Muscle of leg (tissue), 11 donors: Measurements from ENCODE around the gene CAMK2D. TPM values are rescaled to one million over a fixed set of nuclear protein-coding genes. Genes with fewer than 3 reads are reported as not detected.

Experiments
- DNase-seq: peaks from one replicate; pipeline ENCODE4 v3.0.0; 2013
- H3K27ac ChIP-seq: one replicate; pipeline ENCODE4 v1.5.1; 2013; ENCODE audit warnings: mild to moderate bottlenecking, low read length, control low read depth
- H3K27me3 ChIP-seq: one replicate; pipeline ENCODE4 v1.6.1; 2013; ENCODE audit warnings: low read length; ENCODE audit not compliant: control insufficient read depth, insufficient read depth
- H3K36me3 ChIP-seq: one replicate; pipeline ENCODE4 v1.6.1; 2013; ENCODE audit warnings: low read length; ENCODE audit not compliant: control insufficient read depth, insufficient read depth
- H3K4me1 ChIP-seq: one replicate; pipeline ENCODE4 v1.6.1; 2013; ENCODE audit warnings: low read length; ENCODE audit not compliant: control insufficient read depth, insufficient read depth
- H3K4me3 ChIP-seq: one replicate; pipeline ENCODE4 v1.5.1; 2013; ENCODE audit warnings: low read length, control low read depth
- H3K9me3 ChIP-seq: replicated peaks from 2 replicates; pipeline ENCODE4 v1.6.1; 2013; ENCODE audit warnings: low read depth, low read length; ENCODE audit not compliant: control insufficient read depth
- WGBS: methylation state at CpG from one replicate; pipeline ENCODE4 v1.1.5; 2013; ENCODE audit warnings: missing lambda C conversion rate; ENCODE audit not compliant: insufficient coverage; 5-methylcytosine and 5-hydroxymethylcytosine counted together
- polyA plus RNA-seq, 8 donors: library from polyadenylated mRNA; unstranded; fragments of 120-200 nt; gene quantifications; one replicate each; pipeline versions ENCODE4 v1.2.1 to v1.2.3, GENCODE V29; 2013; ENCODE audit warnings: inconsistent platforms in 1 of 8, low replicate concordance in 1 of 8; ENCODE audit not compliant: insufficient read length in 8 of 8, insufficient read depth in 1 of 8
- total RNA-seq: library from RNA; stranded (reverse); fragments of 120-200 nt; gene quantifications from one replicate; pipeline ENCODE4 v1.2.4, GENCODE V29; 2013

The CAMK2D gene
- total and polyA plus RNA-seq, 9 donors = 115 to 183 (median 150) TPM

DNA sequence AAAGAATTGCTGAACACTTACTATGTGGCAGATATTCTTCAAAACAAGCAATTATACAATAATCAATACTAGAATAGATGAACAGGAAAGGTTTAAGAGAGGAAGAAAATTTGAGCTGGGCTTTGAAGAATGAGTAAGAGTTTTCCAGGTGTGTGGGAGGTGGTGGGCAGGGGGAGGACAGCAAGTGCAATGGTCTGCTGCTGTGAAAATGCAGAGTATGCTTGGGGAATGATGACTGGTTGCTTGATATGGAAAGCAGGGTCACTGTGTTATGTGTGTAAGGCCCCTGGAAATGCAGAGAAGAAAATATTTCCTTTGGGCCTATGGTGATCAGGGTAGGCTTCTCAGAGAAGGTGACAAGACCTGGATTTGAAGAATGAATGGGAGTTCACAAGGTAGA is 300.3 kb downstream of the CAMK2D start:
- H3K36me3 ChIP-seq = peaks cover 24% of the 10 kb centered on the region
- no peak overlapping the region for H3K27ac ChIP-seq
- no peaks in the 10 kb centered on the region for H3K4me1 ChIP-seq
- DNase-seq = no peak
- no peaks in the 10 kb centered on the region for H3K9me3 ChIP-seq
- no peaks in the 10 kb centered on the region for H3K27me3 ChIP-seq
- H3K4me3 ChIP-seq = no peak overlapping the region

DNA sequence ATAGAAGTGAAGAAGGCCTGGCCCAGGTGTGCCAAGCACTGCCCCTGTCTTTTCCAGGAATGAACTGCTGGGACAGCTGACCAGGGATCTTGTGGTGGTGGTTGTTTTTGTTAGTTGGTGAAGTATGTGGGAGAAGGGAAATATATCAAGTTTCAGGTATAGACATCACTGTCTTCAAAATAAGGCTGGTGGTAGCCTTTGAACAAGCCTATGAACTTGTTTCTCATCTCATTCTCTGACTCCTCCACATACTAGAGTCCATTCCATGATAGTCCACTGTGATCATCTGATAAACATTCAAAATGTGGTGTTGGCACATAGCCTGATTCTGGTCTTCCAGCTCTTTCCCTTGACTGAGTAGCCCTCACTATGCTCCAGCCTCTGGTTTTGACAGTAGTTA is 303.7 kb downstream of the CAMK2D start:
- Histone ChIP-seq H3K27me3 (no peaks in the 10 kb centered on the region), H3K4me1 (no peaks in the 10 kb centered on the region), H3K4me3 (no peak overlapping the region), H3K36me3 (peaks cover 23% of the 10 kb centered on the region), H3K27ac (no peak overlapping the region), H3K9me3 (no peaks in the 10 kb centered on the region)
- no peak for DNase-seq

DNA sequence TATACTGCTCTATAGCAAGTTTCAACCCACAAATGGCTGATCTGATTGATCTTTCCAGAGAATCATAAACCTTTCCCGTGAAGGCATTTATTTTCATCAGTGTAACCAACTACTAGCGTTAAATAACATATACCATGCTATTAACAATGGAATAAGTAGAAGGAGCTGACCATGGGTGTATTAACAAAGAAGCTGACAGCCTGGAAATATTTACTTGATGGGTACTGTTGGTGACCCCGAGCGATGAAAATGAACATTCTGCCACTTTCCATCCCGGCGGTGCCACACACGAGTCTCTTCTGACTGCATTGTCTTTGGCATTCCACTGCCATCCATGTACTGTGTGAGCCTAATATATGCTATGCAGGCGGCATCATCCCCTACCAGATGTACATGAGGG is 304.4 kb downstream of the CAMK2D start:
- H3K27ac ChIP-seq = no peak overlapping the region
- H3K9me3 ChIP-seq = no peaks in the 10 kb centered on the region
- H3K27me3 ChIP-seq = no peaks in the 10 kb centered on the region
- H3K4me1 ChIP-seq = no peaks in the 10 kb centered on the region
- H3K4me3 ChIP-seq = no peak overlapping the region
- DNase-seq = no peak
- WGBS = 95% methylated on average over 3 of the region's 8 CpGs
- peaks cover 23% of the 10 kb centered on the region for H3K36me3 ChIP-seq

DNA sequence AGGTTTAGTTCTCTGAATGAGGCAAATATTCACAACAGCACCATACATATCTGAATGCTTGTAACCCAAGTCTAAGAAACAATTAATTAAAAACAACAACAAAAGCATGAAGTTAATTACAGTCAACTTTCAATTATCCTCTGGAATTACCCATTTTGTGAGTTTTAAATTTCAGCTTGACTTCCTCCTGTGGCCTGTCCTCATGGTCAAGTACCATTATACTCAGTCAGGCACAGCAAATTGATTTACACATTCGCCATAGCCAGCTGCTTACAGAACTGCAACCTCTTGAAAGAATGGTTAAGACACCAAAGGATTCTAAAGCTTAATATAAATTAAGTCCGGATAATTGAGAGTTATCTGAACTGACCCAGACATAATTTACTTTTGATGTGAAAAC is 306.5 kb downstream of the CAMK2D start:
- Histone ChIP-seq H3K27me3 (no peaks in the 10 kb centered on the region), H3K9me3 (no peaks in the 10 kb centered on the region), H3K27ac (no peak overlapping the region), H3K4me1 (no peaks in the 10 kb centered on the region), H3K36me3 (peaks cover 18% of the 10 kb centered on the region), H3K4me3 (no peak overlapping the region)
- no peak for DNase-seq
- no CpG with 5 or more reads among the region's 2 CpGs for WGBS

DNA sequence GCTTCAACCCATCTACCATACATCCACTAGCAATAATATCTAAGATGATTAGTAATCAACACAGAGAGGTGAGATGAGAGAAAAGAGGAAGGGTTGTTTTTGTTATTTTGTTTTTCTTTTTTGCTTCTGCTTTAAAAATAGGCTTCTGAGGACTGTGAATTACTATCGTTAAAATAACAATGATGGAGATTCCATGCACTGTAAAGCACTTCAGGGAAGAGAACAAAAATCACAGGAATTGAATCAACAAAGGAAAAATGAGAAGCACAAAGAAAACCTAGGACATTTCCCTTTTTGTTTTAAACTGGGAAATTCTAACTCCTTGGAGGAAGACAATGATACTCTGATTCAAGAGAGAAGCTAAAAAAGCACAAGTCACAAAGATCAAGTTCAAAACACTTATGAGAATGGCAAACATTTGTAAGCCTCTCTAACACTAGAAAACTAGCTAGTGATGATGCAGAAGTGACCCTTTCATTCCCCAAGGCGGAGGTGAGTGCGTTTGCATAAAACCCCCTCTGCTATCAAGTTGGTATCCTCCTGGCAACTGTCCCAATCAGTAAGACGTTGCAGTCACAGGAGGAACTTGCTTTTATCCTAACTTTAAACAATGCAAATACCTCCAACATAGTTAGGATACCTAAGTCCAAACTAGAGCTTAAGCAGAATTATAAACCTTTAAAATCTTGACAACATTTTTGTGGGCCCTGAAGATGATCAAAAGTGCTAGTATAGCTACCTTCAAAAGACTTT is 308.5 kb downstream of the CAMK2D start:
- peak; percentile 42 for DNase-seq
- no peak overlapping the region for H3K27ac ChIP-seq
- no peak overlapping the region for H3K4me3 ChIP-seq
- WGBS = no CpG with 5 or more reads among the region's 4 CpGs
- H3K36me3 ChIP-seq = peaks cover 11% of the 10 kb centered on the region
- no peaks in the 10 kb centered on the region for H3K4me1 ChIP-seq
- no peaks in the 10 kb centered on the region for H3K27me3 ChIP-seq
- H3K9me3 ChIP-seq = no peaks in the 10 kb centered on the region

DNA sequence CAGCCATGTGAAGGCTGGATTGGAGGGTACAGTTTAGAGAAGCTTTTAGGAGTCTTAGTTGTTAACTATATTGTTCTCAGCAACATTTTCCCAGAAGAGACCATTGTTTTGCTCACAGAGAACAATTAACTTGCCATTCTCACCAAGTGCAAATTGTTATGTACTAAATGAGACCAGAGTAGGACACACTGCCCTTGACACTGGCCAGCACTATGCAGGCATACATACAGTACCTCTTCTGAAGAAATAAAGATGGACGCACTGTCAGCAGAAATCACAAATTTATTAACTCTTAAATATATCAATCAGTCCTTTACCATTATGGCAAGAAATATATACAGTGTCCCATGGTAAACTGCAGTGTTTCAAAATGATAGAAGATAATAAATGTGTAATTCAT is 309.4 kb downstream of the CAMK2D start:
- DNase-seq = no peak
- H3K27me3 ChIP-seq = no peaks in the 10 kb centered on the region
- no peak overlapping the region for H3K4me3 ChIP-seq
- no peak overlapping the region for H3K27ac ChIP-seq
- WGBS = no CpG with 5 or more reads among the region's 1 CpG
- no peaks in the 10 kb centered on the region for H3K4me1 ChIP-seq
- no peaks in the 10 kb centered on the region for H3K9me3 ChIP-seq
- peaks cover 9% of the 10 kb centered on the region for H3K36me3 ChIP-seq

DNA sequence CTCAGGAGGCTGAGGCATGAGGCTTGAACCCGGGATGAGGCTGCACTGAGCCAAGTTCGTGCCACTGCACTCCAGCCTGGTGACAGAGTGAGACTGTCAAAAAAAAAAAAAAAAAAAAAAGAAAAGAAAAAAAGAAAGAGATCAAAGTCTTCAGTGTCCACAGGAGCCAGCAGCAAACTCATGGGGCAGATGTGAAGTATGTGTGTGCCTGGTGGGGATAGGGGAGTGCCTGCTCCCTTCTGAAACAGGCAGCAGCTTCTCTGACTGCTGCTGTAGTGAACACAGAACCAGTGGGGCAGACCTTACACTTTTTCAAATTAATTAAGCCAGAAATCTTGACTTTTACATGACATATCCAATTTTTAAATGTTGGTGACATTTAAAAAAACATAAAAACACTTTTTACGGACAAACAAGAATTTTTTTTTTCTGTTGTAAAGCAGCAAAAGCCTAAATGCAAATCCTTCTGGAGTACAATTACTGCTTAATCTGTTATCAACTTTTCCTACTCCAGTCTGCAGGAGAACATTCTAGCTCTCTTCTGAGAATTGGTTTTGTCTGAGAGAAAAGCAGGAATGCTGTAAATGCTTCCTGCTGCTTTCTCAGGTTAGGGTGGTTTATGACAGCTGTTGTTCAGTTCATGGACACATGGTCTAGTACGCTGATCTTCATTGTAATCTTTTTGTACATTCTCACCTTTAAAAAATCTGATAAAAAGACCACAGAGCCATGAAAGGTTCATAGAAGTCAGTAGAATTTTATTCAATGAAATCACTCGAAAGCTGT is 311.1 kb downstream of the CAMK2D start:
- Histone ChIP-seq H3K27me3 (no peaks in the 10 kb centered on the region), H3K4me1 (no peaks in the 10 kb centered on the region)

DNA sequence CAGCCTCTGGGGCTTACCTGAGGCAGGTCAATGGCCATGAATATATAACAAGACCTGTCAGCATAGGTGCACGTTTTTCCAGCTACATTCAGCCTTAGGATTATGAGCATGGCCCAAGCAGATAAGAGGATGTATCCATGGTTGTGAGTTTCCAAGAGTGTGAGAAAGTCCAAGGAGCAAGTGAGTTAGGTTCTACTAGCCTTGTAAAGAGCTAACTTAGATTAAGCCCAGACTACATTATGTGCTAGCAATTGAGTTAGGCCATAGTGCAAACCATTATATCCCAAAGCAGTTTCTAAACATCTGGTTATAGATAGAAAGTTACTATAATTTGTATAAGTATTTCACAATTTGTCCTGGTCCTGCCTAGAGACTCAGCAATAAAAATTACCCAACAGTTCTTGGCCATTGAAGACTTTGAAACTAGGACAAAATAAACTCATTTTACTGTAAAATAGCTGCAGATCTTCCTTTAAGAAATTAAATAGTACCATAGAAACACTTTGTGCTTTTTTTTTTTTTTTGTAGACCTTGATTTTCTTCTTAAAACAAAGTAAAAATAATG is 312.0 kb downstream of the CAMK2D start:
- Histone ChIP-seq H3K27me3 (no peaks in the 10 kb centered on the region), H3K4me3 (no peak overlapping the region), H3K27ac (no peak overlapping the region), H3K9me3 (no peaks in the 10 kb centered on the region), H3K36me3 (peaks cover 2% of the 10 kb centered on the region), H3K4me1 (no peaks in the 10 kb centered on the region)
- DNase-seq = no peak
- 75% methylated on average over 1 of the region's 1 CpG for WGBS

More for the DNA sequence above, 311.1 kb downstream of the CAMK2D start:
- H3K9me3 ChIP-seq = no peaks in the 10 kb centered on the region
- H3K4me3 ChIP-seq = no peak overlapping the region
- H3K36me3 ChIP-seq = peaks cover 2% of the 10 kb centered on the region
- no peak overlapping the region for H3K27ac ChIP-seq
- DNase-seq = no peak
- 100% methylated on average over 2 of the region's 5 CpGs for WGBS

DNA sequence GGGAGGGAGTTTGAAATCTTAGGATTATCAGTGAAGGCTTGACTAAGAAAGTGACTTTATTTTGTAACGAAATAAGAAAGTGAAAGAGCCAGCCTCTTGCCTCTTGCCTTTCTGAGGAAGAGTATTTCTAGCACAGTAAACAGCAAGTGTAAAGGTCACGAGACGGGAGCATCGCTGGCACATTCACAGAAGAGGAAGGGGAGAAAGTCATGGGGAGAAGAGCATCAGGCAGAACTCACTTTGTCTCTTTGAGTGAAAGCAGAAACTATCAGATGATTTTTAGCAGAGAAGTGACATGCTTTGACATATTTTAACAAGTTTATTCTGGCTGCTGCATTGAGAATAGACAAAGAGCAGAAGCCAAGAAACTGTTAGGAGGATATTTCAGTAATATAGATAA is 313.8 kb downstream of the CAMK2D start:
- no peaks in the 10 kb centered on the region for H3K27me3 ChIP-seq
- H3K4me3 ChIP-seq = no peak overlapping the region
- H3K4me1 ChIP-seq = no peaks in the 10 kb centered on the region
- H3K27ac ChIP-seq = no peak overlapping the region
- DNase-seq = peak; percentile 32
- H3K9me3 ChIP-seq = no peaks in the 10 kb centered on the region
- no peaks in the 10 kb centered on the region for H3K36me3 ChIP-seq
- 71% methylated on average over 4 of the region's 4 CpGs for WGBS

DNA sequence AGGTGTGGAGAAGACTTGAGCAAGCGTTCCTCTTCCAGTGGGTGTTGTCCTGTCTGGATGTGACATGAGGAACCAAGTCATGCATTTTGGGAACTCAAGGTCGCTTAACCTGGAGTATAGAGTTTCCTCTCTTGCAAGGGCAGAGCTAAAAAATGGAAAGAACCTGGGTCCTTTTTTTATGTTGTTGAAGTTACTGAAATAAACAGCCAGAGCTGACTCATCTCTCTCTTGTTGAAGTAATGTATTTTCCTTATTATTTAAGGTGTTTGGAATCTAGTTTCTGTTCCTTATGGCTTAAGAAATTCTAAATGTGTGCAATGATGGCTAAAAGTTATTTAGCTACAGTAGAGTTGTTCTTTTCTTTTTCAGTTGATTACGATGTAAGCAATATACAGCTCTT is 314.5 kb downstream of the CAMK2D start:
- Histone ChIP-seq H3K9me3 (no peaks in the 10 kb centered on the region), H3K27me3 (no peaks in the 10 kb centered on the region), H3K36me3 (no peaks in the 10 kb centered on the region), H3K4me1 (no peaks in the 10 kb centered on the region), H3K27ac (no peak overlapping the region), H3K4me3 (no peak overlapping the region)
- no peak for DNase-seq
- WGBS = 67% methylated on average over 1 of the region's 3 CpGs
